ENCODE data around the gene IGFBP6.

Gene IGFBP6

GRCh38 chr12:53051058-53051880 is 46.2 kb upstream of the IGFBP6 start (continued):
- no peak for TF ChIP-seq ZNF19 (tag by site-specific recombination; IDR thresholded peaks at IDR 0.05; ENCODE audit: low read depth)
- no peak for TF ChIP-seq ZNF266 (tag by site-specific recombination; IDR thresholded peaks at IDR 0.05; ENCODE audit: low read depth)
- no peak for TF ChIP-seq ZNF837 (tag by site-specific recombination; IDR thresholded peaks at IDR 0.05)
- TF ChIP-seq ZNF501 (tag by site-specific recombination; IDR thresholded peaks at IDR 0.05): no peak
- TF ChIP-seq ZNF184 (tag by site-specific recombination; IDR thresholded peaks at IDR 0.05): no peak
- peak; percentile 71; the same call in 1 of the 2 replicates for TF ChIP-seq ZNF600 (tag by site-specific recombination; IDR thresholded peaks at IDR 0.05)
- no peak for TF ChIP-seq ZNF146 (tag by site-specific recombination; IDR thresholded peaks at IDR 0.05)
- TF ChIP-seq ZBTB6 (tag by site-specific recombination; IDR thresholded peaks at IDR 0.05): no peak
- TF ChIP-seq KLF10 (tag by site-specific recombination; IDR thresholded peaks at IDR 0.05): no peak
- TF ChIP-seq SCRT1 (tag by site-specific recombination; IDR thresholded peaks at IDR 0.05; ENCODE audit: borderline replicate concordance): no peak
- no peak for TF ChIP-seq ZNF747 (tag by site-specific recombination; IDR thresholded peaks at IDR 0.05)
- TF ChIP-seq ZNF350 (tag by site-specific recombination; IDR thresholded peaks at IDR 0.05): no peak
- no peak for TF ChIP-seq ZNF18 (tag by site-specific recombination; IDR thresholded peaks at IDR 0.05)
- TF ChIP-seq TCF7L2 (IDR thresholded peaks at IDR 0.05; ENCODE audit: borderline replicate concordance, low read depth, low read length): no peak
- no peak for TF ChIP-seq SP3 (tag by site-specific recombination; IDR thresholded peaks at IDR 0.05)
- TF ChIP-seq KLF16 (tag by site-specific recombination; IDR thresholded peaks at IDR 0.05): no peak
- TF ChIP-seq ZNF292 (tag by site-specific recombination; IDR thresholded peaks at IDR 0.05; ENCODE audit: borderline replicate concordance, low read depth): no peak
- no peak for TF ChIP-seq ZNF391 (tag by site-specific recombination; IDR thresholded peaks at IDR 0.05; ENCODE audit: borderline replicate concordance, low read depth)
- no peak; the same call in 1 of the 2 replicates for TF ChIP-seq ZBTB48 (tag by site-specific recombination; IDR thresholded peaks at IDR 0.05)
- 0 out of 2 replicates have a peak, but pooled peaks have one; percentile 19 for TF ChIP-seq ZEB2 (tag by site-specific recombination; IDR thresholded peaks at IDR 0.05)
- no peak for TF ChIP-seq ZNF140 (tag by site-specific recombination; IDR thresholded peaks at IDR 0.05)
- no peak for TF ChIP-seq ZNF776 (tag by site-specific recombination; IDR thresholded peaks at IDR 0.05; ENCODE audit: borderline replicate concordance)
- TF ChIP-seq ZBTB11 (tag by site-specific recombination; conservative IDR thresholded peaks at IDR 0.05; ENCODE audit: low read depth): no peak
- no peak for TF ChIP-seq ZNF211 (tag by site-specific recombination; IDR thresholded peaks at IDR 0.05; ENCODE audit: low read depth)

Measured in HEK293 (cell line).